Measurements from ENCODE around the gene SAC3D1.

SAC3D1 gene

GRCh38 chr11:65059959-65060824, 19.2 kb downstream of the SAC3D1 start:
- Histone ChIP-seq H3K36me3 (ENCODE audit: control insufficient read depth in 2 of 2, insufficient read depth in 2 of 2, low read length in 2 of 2) (no peaks in the 10 kb centered on the region), H3K27me3 (ENCODE audit: control insufficient read depth in 1 of 2, insufficient read depth in 2 of 2, low read length in 2 of 2) (peaks cover 0 to 2% of the 10 kb centered on the region in 2 donors), H3K9me3 (ENCODE audit: control insufficient read depth in 2 of 2, low read length in 2 of 2) (no peaks in the 10 kb centered on the region), H3K4me1 (ENCODE audit: control insufficient read depth, insufficient read depth, low read length) (no peaks in the 10 kb centered on the region), H3K9ac (ENCODE audit: low read length in 2 of 2) (no peak overlapping the region), H3K27ac (ENCODE audit: low read length) (no peak overlapping the region), H3K4me3 (ENCODE audit: low read length in 2 of 2) (no peak overlapping the region)

- peaks cover 0 to 2% of the 10 kb centered on the region in 2 donors for H3K27me3 ChIP-seq (ENCODE audit: control insufficient read depth in 1 of 2, insufficient read depth in 2 of 2, low read length in 2 of 2)
- H3K36me3 ChIP-seq (ENCODE audit: control insufficient read depth in 2 of 2, insufficient read depth in 2 of 2, low read length in 2 of 2): no peaks in the 10 kb centered on the region
- no peaks in the 10 kb centered on the region for H3K4me1 ChIP-seq (ENCODE audit: control insufficient read depth, insufficient read depth, low read length)
- H3K27ac ChIP-seq (ENCODE audit: low read length): no peak overlapping the region
- H3K4me3 ChIP-seq (ENCODE audit: low read length in 2 of 2): no peak overlapping the region
- H3K9me3 ChIP-seq (ENCODE audit: control insufficient read depth in 2 of 2, low read length in 2 of 2): no peaks in the 10 kb centered on the region
- no peak overlapping the region for H3K9ac ChIP-seq (ENCODE audit: low read length in 2 of 2)
Observed at GRCh38 chr11:65060913-65061408, 20.0 kb downstream of the SAC3D1 start.

GRCh38 chr11:65063532-65063931, 22.5 kb downstream of the SAC3D1 start:
- H3K4me1 ChIP-seq (ENCODE audit: control insufficient read depth, insufficient read depth, low read length): no peaks in the 10 kb centered on the region
- H3K9ac ChIP-seq (ENCODE audit: low read length in 2 of 2): no peak overlapping the region
- no peak overlapping the region for H3K4me3 ChIP-seq (ENCODE audit: low read length in 2 of 2)
- no peaks in the 10 kb centered on the region for H3K9me3 ChIP-seq (ENCODE audit: control insufficient read depth in 2 of 2, low read length in 2 of 2)
- H3K36me3 ChIP-seq (ENCODE audit: control insufficient read depth in 2 of 2, insufficient read depth in 2 of 2, low read length in 2 of 2): no peaks in the 10 kb centered on the region
- no peak overlapping the region for H3K27ac ChIP-seq (ENCODE audit: low read length)
- peaks cover 0 to 2% of the 10 kb centered on the region in 2 donors for H3K27me3 ChIP-seq (ENCODE audit: control insufficient read depth in 1 of 2, insufficient read depth in 2 of 2, low read length in 2 of 2)

- Histone ChIP-seq H3K9ac (ENCODE audit: low read length in 2 of 2) (no peak overlapping the region), H3K27me3 (ENCODE audit: control insufficient read depth in 1 of 2, insufficient read depth in 2 of 2, low read length in 2 of 2) (no peaks in the 10 kb centered on the region), H3K36me3 (ENCODE audit: control insufficient read depth in 2 of 2, insufficient read depth in 2 of 2, low read length in 2 of 2) (no peaks in the 10 kb centered on the region), H3K4me1 (ENCODE audit: control insufficient read depth, insufficient read depth, low read length) (no peaks in the 10 kb centered on the region), H3K9me3 (ENCODE audit: control insufficient read depth in 2 of 2, low read length in 2 of 2) (no peaks in the 10 kb centered on the region), H3K4me3 (ENCODE audit: low read length in 2 of 2) (no peak overlapping the region), H3K27ac (ENCODE audit: low read length) (no peak overlapping the region)
Observed at GRCh38 chr11:65064847-65065240, 23.8 kb downstream of the SAC3D1 start.

GRCh38 chr11:65065851-65066250, 24.8 kb downstream of the SAC3D1 start:
- Histone ChIP-seq H3K4me3 (ENCODE audit: low read length in 2 of 2) (no peak overlapping the region), H3K9me3 (ENCODE audit: control insufficient read depth in 2 of 2, low read length in 2 of 2) (no peaks in the 10 kb centered on the region), H3K27ac (ENCODE audit: low read length) (no peak overlapping the region), H3K4me1 (ENCODE audit: control insufficient read depth, insufficient read depth, low read length) (no peaks in the 10 kb centered on the region), H3K27me3 (ENCODE audit: control insufficient read depth in 1 of 2, insufficient read depth in 2 of 2, low read length in 2 of 2) (no peaks in the 10 kb centered on the region), H3K9ac (ENCODE audit: low read length in 2 of 2) (no peak overlapping the region), H3K36me3 (ENCODE audit: control insufficient read depth in 2 of 2, insufficient read depth in 2 of 2, low read length in 2 of 2) (no peaks in the 10 kb centered on the region)

GRCh38 chr11:65066315-65066714, 25.3 kb downstream of the SAC3D1 start:
- H3K4me3 ChIP-seq (ENCODE audit: low read length in 2 of 2): no peak overlapping the region
- no peaks in the 10 kb centered on the region for H3K27me3 ChIP-seq (ENCODE audit: control insufficient read depth in 1 of 2, insufficient read depth in 2 of 2, low read length in 2 of 2)
- H3K36me3 ChIP-seq (ENCODE audit: control insufficient read depth in 2 of 2, insufficient read depth in 2 of 2, low read length in 2 of 2): no peaks in the 10 kb centered on the region
- no peak overlapping the region for H3K27ac ChIP-seq (ENCODE audit: low read length)
- no peaks in the 10 kb centered on the region for H3K9me3 ChIP-seq (ENCODE audit: control insufficient read depth in 2 of 2, low read length in 2 of 2)
- H3K9ac ChIP-seq (ENCODE audit: low read length in 2 of 2): no peak overlapping the region
- H3K4me1 ChIP-seq (ENCODE audit: control insufficient read depth, insufficient read depth, low read length): no peaks in the 10 kb centered on the region

- Histone ChIP-seq H3K9ac (ENCODE audit: low read length in 2 of 2) (no peak overlapping the region), H3K9me3 (ENCODE audit: control insufficient read depth in 2 of 2, low read length in 2 of 2) (no peaks in the 10 kb centered on the region), H3K4me1 (ENCODE audit: control insufficient read depth, insufficient read depth, low read length) (no peaks in the 10 kb centered on the region)
Observed at GRCh38 chr11:65066805-65067291, 25.8 kb downstream of the SAC3D1 start.

GRCh38 chr11:65067446-65067845, 26.4 kb downstream of the SAC3D1 start:
- Histone ChIP-seq H3K36me3 (ENCODE audit: control insufficient read depth in 2 of 2, insufficient read depth in 2 of 2, low read length in 2 of 2) (no peaks in the 10 kb centered on the region), H3K27me3 (ENCODE audit: control insufficient read depth in 1 of 2, insufficient read depth in 2 of 2, low read length in 2 of 2) (no peaks in the 10 kb centered on the region), H3K4me3 (ENCODE audit: low read length in 2 of 2) (no peak overlapping the region), H3K4me1 (ENCODE audit: control insufficient read depth, insufficient read depth, low read length) (no peaks in the 10 kb centered on the region), H3K27ac (ENCODE audit: low read length) (no peak overlapping the region), H3K9me3 (ENCODE audit: control insufficient read depth in 2 of 2, low read length in 2 of 2) (no peaks in the 10 kb centered on the region), H3K9ac (ENCODE audit: low read length in 2 of 2) (no peak overlapping the region)

More at GRCh38 chr11:65066805-65067291, 25.8 kb downstream of the SAC3D1 start:
- Histone ChIP-seq H3K36me3 (ENCODE audit: control insufficient read depth in 2 of 2, insufficient read depth in 2 of 2, low read length in 2 of 2) (no peaks in the 10 kb centered on the region), H3K4me3 (ENCODE audit: low read length in 2 of 2) (no peak overlapping the region), H3K27me3 (ENCODE audit: control insufficient read depth in 1 of 2, insufficient read depth in 2 of 2, low read length in 2 of 2) (no peaks in the 10 kb centered on the region), H3K27ac (ENCODE audit: low read length) (no peak overlapping the region)

GRCh38 chr11:65069217-65069616, 28.2 kb downstream of the SAC3D1 start:
- H3K9ac ChIP-seq (ENCODE audit: low read length in 2 of 2): no peak overlapping the region
- no peaks in the 10 kb centered on the region for H3K9me3 ChIP-seq (ENCODE audit: control insufficient read depth in 2 of 2, low read length in 2 of 2)
- H3K4me1 ChIP-seq (ENCODE audit: control insufficient read depth, insufficient read depth, low read length): no peaks in the 10 kb centered on the region
- no peaks in the 10 kb centered on the region for H3K27me3 ChIP-seq (ENCODE audit: control insufficient read depth in 1 of 2, insufficient read depth in 2 of 2, low read length in 2 of 2)
- H3K36me3 ChIP-seq (ENCODE audit: control insufficient read depth in 2 of 2, insufficient read depth in 2 of 2, low read length in 2 of 2): no peaks in the 10 kb centered on the region
- no peak overlapping the region for H3K4me3 ChIP-seq (ENCODE audit: low read length in 2 of 2)
- no peak overlapping the region for H3K27ac ChIP-seq (ENCODE audit: low read length)

- H3K27me3 ChIP-seq (ENCODE audit: control insufficient read depth in 1 of 2, insufficient read depth in 2 of 2, low read length in 2 of 2): no peaks in the 10 kb centered on the region
- H3K36me3 ChIP-seq (ENCODE audit: control insufficient read depth in 2 of 2, insufficient read depth in 2 of 2, low read length in 2 of 2): no peaks in the 10 kb centered on the region
- H3K4me1 ChIP-seq (ENCODE audit: control insufficient read depth, insufficient read depth, low read length): no peaks in the 10 kb centered on the region
- H3K9ac ChIP-seq (ENCODE audit: low read length in 2 of 2): no peak overlapping the region
- H3K9me3 ChIP-seq (ENCODE audit: control insufficient read depth in 2 of 2, low read length in 2 of 2): no peaks in the 10 kb centered on the region
- H3K4me3 ChIP-seq (ENCODE audit: low read length in 2 of 2): no peak overlapping the region
- H3K27ac ChIP-seq (ENCODE audit: low read length): no peak overlapping the region
Observed at GRCh38 chr11:65071907-65072630, 31.1 kb downstream of the SAC3D1 start.

Data from stomach smooth muscle (tissue), 2 donors.